Spleen (tissue), 7 donors: ENCODE measurements around the gene PHIP.

Experiments used
- CTCF ChIP-seq, 11 experiments: fragments of 200-600 bp in 7 of 11; fragments of 450-650 bp in 4 of 11; sonication (generic) in 4 of 11; IDR thresholded peaks in 8 of 11; conservative IDR thresholded peaks in 3 of 11; 1 replicate in 7 of 11; 2 replicates in 4 of 11; pipeline versions ENCODE4 v1.4.0 to v1.8.0; 2016 to 2021; ENCODE audit warnings: antibody characterized with exemption in 11 of 11, inconsistent platforms in 4 of 11, mild to moderate bottlenecking in 1 of 11
- POLR2A ChIP-seq, 3 donors: fragments of 450-650 bp; IDR thresholded peaks; one replicate each; pipeline ENCODE4 v1.5.1; 2017; ENCODE audit warnings: antibody characterized with exemption in 3 of 3, mild to moderate bottlenecking in 1 of 3
- POLR2AphosphoS5 ChIP-seq, 3 donors: sonication (generic); formaldehyde crosslinking; IDR thresholded peaks; one replicate each; pipeline ENCODE4 v1.5.1; 2017; ENCODE audit warnings: antibody characterized with exemption in 3 of 3
- donor health status: DM: no; HTN: no; CAD: no; lungs with moderate emphysema.
- donor health status: DM: no; HTN: no; CAD: no.
- donor health status: DM: no; HTN: no; CAD: no.

GRCh38 chr6:78989191-78989590 is 88.9 kb downstream of the PHIP start:
- no peak for TF ChIP-seq CTCF (IDR thresholded peaks at IDR 0.05 in 8 of 11, conservative IDR thresholded peaks at IDR 0.05 in 3 of 11)
- TF ChIP-seq POLR2A (IDR thresholded peaks at IDR 0.05), result no peak
- no peak for TF ChIP-seq POLR2AphosphoS5 (IDR thresholded peaks at IDR 0.05)
